GM18867 (cell line): Measurements from ENCODE around the gene HDAC5.
"Not testable (repeated sequence)": the region's sequence is repeated elsewhere in the genome, so short reads cannot be mapped to it uniquely, and the experiment has no call there.

Experiments
- ATAC-seq: cut with Tn5 transposase; IDR thresholded peaks from one replicate; pipeline ENCODE4 v1.9.1; 2021; ENCODE audit warnings: mild to moderate bottlenecking, moderate library complexity; ENCODE audit not compliant: unreplicated experiment

The HDAC5 gene

DNA sequence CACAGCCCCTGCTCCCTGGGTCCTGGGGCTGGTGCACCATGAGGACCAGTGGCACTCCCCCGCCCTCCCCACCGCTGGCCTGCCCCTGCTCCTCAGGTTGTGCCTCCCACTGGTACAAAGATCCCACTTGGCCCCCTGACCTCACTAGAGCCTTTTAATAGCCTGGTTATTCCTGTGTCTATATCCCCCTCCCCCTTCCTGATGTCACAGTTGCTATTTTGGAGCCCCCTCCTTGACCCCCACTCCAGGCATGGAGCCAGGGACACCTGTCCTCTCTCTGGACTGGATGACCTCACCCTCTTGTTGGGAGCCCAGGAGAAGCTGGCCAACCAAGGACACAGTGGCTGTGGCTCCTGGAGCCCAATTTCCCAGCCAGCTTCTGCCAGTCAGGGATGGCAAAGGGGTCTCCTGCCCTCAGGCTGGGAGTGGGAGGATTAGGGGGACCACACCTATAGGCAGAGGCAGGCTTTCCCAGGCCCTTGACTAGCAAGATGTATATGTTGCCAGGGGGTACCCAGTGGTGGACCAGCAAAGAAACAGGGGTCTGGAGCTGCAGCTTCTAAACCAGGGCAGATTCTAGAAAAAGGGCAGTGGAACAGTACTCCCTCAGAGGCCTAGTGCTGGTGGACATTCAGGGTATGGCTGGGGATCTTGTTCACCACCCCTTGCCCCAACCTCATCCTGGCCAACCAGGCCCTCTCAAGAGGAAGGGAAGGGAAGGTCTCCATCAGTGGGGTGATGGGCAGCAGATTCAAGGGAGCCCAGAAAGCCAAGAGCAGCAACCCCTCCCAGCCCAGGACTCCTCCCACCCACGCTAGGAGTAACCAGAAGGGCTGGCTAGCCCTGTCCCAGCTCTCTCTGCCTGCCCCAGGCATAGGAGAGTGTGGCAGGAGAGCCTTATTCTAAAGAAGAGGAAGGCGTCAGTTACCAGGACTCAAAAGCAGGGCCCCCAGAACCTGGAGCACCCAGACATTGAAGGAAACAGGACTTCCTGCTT, 10.9 kb downstream of the HDAC5 start:
- ATAC-seq = no peak

DNA sequence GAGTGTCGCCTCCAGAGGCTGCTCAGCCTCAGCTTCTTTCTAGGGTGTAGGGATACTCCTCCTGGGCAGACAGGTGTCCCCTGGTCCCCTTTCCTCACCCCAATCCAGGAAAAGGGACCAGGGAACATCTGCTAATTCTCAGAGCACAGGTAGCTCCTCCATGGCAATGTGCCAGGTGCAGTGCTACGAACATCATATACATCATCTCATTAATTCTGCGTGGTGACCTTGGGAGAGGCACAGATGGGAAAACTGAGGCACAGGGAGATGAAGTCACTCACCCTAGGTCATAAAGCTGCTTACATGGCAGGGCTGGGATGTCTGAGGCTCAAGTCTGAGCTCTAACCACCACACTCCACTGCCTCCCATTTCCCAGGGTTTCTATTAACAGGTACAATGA, 11.7 kb downstream of the HDAC5 start:
- no peak for ATAC-seq

DNA sequence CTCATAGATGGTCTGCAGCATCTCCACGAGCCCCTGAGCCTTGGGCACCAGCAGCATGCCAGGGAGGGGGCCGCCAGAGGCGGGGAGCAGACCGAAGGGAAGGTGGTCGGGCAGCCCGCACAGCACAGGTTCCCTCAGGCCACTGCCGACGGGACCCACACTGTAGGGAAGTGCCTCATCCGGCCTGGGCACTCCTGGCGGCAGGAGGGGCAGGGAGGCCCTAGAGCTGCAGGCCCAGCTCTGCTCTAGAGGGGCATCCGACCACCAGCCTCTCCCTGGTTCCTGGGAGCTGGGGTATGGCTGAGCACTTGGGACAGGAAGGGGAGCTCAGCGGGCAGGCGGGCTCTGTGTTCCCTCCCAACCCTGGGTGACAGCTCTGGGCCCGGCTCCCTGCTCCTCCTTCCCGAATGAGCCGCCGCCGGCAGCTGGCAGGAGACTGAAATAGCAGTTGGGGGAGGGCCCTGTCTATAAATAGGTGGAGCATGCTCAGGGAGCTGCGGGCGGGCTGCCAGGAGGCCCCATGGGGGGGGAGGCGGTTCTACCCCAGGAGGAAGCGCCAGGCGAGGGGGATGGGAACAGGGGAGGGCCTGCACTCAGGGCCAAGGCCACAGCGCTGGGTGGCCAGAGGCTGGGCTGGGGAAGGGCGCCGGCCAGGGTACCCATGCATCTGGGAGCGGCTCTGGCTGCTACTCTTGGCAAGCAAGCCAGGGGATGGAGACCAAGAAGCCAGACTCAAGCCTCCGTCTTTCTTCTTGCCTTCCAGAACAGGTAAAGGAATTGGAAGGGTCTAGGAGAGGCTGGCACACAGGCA, 12.4 kb downstream of the HDAC5 start:
- peak; percentile 43 for ATAC-seq

DNA sequence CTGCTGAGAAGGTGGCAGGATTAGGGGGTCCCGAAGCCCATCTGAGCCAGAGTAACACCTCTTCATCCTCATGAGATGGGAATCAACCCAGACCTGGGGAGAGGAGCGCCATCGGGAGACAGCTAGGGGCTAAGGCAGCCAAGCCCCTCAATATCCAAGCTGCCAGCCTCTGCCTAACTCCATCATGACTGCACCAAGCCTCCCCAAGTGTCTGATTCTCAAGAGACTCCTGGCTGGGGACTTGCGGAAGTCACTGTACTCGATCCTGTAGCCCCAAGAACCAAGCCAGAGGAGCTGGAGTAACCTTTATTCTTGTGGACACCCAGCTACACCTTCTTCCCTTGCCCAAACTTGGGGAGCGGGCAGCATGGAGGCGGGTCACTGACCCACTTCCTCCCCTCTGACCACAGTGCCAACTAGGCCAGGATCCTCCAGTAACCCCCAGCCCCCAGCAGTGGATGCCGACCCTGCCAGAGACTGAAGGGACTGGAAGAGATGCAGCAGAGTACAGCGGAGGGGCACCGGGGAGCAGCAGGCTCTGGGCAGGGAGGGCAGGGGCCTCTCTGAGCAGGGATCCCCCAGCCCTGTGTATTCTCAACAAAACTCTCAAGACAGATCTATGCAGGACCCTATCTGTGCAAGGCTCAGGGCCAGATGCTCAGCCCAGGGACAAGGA, 13.3 kb downstream of the HDAC5 start:
- no peak for ATAC-seq

DNA sequence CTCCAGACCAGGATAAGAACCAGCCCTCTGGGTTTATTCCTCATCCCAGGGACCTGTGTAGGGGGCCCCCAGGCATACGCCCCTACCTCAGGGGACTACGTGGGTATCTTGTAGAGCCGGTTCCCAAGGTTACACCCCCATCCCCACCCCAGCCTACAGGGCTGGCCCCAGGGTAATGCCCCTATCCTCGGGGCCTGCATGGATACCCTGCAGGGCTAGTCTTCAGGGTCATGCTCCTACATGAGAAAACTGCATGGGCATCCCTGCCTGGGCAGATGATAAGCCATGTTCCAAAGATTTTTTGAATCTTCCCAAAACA, 14.2 kb downstream of the HDAC5 start:
- no peak for ATAC-seq

DNA sequence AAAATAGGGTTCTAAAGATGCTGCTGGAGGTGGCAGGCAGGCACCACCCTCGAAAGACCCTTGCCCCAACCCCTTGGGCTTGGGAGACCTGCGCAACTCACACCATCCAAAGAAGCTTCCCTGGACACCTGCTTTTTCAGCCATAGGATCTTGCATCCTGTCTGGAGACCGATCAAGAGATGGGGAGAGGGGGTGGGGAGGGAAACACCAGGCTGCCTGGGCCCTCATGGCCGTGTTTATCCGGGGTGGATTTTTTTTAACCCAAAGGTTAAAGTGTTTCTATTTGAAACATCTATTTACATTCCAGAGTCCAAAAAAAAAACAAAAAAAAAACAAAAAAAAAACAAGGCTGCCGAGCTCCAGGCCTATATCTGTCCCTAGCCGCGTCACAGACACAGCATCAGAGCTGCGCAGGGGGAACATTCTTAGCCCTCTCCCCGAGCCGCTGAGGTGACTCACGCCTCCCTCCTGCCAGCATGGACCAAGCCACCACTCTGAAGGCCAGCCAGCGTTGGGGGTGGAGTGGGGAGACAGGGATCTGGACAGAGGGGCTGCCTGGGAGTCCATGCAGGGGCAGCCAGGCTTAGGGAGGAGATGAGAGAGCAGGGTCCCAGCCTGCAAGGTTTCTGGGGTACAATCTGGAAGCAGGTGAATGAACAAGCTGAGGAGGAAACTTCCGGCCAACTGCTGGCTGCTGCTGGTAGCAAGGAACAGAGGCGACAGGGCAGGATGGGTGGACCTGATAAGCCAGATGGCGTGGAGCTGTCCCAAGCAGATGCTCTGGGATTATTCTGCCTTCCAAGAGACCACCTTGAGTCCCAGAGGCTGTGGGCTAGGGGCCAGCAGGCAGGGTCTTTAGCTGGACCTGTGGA, 14.8 kb downstream of the HDAC5 start:
- ATAC-seq = no peak

DNA sequence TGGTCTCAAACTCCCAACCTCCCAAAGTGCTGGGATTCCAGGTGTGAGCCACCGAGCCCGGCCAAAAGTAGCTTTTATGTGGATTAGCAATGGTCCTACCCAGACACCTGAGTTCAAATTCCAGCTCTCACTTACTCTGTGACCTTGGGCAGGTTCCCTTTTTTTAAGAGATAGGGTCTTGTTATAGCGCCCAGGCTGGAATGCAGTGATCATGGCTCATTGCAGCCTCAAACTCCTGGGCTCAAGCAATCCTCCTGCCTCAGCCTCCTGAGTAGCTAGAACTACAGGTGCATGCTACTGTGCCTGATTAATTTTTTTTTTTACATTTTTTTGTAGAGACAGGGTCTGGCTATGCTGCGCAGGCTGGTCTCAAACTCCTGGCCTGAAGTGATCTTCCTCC, 16.6 kb downstream of the HDAC5 start:
- no peak for ATAC-seq

DNA sequence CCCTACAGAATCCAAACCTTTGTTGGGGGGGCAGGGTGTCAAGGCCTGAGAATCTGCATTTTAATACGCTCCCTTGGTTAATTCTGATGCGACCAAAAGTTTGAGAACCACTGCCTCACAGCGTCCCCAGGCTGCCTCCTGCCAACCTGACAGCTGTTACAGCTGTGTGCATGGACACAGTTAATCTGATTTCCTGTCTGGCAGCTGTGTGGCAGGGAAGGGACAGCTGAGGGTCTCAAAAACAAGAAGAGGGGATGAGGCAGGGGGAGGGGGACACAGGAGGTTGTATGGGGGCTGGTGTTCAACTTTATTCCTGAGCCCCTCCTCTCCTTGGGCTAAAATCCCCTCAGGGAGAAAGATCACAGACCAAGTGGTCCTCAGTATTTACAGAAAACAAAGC, 17.5 kb downstream of the HDAC5 start:
- no peak for ATAC-seq

DNA sequence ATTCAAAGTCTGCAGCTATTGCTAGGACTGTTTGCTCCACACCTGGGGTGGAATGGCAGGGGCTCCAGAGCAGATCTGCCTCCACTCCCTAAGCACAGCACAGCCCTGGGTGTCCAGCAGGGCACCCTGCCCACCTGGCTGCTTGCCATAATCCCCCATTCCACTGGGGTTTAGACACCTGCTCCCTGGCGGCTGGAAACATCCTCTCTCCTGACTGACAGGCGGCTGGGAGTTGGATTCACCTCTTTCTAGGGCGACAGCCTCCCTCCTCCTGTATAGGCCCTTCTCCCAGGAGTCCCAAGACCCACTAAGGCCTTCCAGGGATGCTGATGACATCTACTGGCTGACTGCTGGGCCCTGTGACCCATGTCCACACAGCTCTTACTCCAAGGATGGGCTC, 18.0 kb downstream of the HDAC5 start:
- no peak for ATAC-seq

- no peak for ATAC-seq
These were observed 20.4 kb downstream of the HDAC5 start for GRCh38 chr17:44102849-44103622.

DNA sequence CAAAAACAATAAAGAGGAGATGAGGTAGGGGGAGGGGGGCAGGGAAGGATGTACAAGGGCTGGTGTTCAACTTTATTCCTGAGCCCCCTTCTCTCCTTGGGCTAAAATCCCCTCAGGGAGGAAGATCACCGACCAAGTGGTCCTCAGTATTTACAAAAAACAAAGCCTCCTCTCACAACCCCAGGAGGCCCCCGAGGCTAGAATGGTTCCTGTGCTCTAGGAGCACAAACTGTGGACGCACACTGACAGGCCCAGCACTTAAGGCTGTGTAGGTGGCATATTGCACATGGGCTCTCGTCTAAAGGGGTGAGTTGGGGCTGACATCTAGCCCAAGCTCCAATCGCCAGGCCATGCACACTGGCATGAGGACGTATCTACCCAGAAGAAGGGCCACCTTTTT, 21.6 kb downstream of the HDAC5 start:
- not testable (repeated sequence) for ATAC-seq

DNA sequence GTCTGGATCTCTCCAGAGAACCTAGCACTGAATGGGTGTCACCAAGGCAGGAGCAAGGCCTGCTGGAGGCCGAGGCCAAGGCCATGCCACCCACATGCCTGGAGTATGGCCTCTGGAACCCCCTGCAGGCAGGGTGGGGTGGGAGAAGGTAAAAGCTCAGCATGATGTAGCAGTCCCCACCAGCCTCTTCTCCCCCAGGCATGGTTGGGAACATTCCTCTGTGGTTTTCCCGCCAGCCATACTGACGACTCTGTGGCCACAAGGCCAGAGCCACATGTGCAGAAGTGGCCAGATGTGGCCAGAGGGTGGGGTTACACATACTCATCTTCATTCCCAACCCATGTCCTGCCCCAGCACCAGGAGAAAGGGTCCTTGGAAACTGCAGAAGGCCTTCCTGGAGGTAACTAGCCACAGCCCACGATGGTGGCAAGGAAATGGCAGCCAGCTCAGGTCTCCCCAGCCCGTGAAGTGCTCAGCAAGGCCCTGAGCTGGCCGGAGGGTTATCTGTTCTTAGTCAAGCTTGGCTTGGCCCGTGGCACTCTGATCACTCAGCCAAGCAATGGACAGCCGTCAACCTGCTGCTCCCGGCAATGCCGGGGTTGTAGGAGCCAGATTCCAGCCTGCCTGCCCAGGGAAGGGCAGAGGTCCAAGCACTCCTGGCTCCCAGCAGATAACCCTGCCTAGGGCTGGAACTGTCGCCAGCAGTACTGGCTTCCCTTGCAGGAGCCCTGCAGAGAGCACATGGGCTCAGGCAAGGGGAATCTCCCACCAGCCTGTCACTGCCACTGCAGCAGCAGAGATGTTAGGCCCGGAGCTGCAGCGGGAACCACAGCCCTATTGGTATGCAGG, 26.1 kb downstream of the HDAC5 start:
- no peak for ATAC-seq

DNA sequence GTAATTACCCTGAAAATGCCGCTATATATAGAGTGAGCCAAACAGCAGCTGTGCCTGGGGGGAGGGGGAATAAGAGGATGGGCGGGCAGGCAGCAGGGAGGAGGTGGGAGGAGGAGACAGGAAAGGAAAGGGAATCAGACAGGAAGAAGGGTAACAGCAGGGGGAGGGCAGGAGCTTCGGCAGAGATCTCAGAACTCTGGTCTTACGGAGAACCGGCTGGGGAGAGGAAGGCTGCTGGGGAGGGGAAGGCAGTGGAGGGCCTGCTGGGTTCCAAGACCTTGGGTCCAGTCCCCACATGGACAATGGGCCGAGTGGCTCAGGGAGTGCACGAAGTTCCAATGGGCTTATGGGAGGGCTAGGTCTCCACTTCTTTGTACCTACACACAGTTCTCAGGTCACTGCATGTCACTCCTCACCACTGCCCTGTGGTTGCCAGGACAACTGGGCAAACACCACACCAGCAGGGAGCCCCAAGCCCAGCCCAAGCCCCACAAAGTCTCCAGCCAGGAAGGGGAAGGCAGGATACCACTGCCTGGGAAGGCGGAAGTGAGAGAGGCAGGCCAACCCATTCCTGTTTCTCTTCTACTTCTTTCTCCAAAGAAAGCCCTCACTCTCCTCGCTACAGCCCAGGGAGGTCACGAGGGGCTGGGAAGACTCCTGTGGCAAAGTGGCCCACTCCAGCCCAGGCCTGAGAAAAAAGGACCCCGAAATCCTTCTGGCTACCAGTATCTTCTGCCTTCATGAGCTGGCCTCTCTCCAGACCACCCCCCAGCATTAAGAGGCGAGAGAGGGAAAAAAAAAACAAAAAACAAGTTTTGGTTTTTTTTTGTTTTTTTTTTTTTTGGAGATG, 27.6 kb downstream of the HDAC5 start:
- no peak for ATAC-seq

DNA sequence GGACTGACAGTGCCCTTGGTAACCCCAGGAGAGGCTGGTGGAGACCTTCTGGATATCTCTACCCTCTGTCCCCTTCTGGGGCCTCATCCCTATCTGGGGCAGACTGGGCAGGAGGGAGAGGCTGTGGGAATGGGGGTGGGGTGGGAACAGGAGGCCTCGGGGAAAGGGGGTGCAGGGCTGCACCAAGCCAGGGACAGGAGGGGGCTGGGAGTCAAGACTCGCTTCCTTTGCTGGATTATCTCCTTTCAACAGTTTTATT, 28.1 kb downstream of the HDAC5 start:
- ATAC-seq = no peak

GRCh38 chr17:44094701-44095387, 28.6 kb downstream of the HDAC5 start:
- no peak for ATAC-seq

- ATAC-seq = no peak
These were observed 30.1 kb downstream of the HDAC5 start for GRCh38 chr17:44093231-44093900.

GRCh38 chr17:44092051-44092450, 31.4 kb downstream of the HDAC5 start:
- no peak for ATAC-seq
